SK-N-SH (cell line): ENCODE measurements around the gene ALOX5AP. TPM values are rescaled to one million over a fixed set of nuclear protein-coding genes. Genes with fewer than 3 reads are reported as not detected.

Experiments
- CTCF ChIA-PET: fragments of 300-600, 350-600 bp; formaldehyde crosslinking; extraction: SDS; loops from one replicate; lab custom pipeline; 2021; lab: Yijun Ruan, JAX
- POLR2A ChIA-PET: fragments of 350-600 bp; sonication (Branson Sonifier 250); formaldehyde crosslinking; extraction: SDS; loops from one replicate; lab custom pipeline; 2020; ENCODE audit warnings: antibody characterized with exemption, inconsistent platforms; lab: Yijun Ruan, JAX
- DNase-seq: peaks from one replicate; pipeline ENCODE4 v3.0.0; 2012
- H2AFZ ChIP-seq: fragments of 200-600 bp; sonication (generic); 2 replicates; pipeline ENCODE4 v1.8.1; 2016; ENCODE audit warnings: antibody characterized with exemption, mild to moderate bottlenecking, low read depth
- H3F3A ChIP-seq: fragments of 200-600 bp; sonication (generic); replicated peaks from 2 replicates; pipeline ENCODE3; 2016; ENCODE audit warnings: antibody characterized with exemption, mild to moderate bottlenecking; ENCODE audit not compliant: insufficient read depth
- H3K27ac ChIP-seq, 2 experiments: fragments of 200-500 bp in 1 of 2; fragments of 200-600 bp in 1 of 2; sonication (Bioruptor generic) in 1 of 2; sonication (generic), shearing (Covaris generic) in 1 of 2; 2 replicates each; pipeline versions ENCODE4 v1.5.1 to v1.6.1; 2014 to 2016; ENCODE audit warnings: low read depth in 2 of 2, inconsistent platforms in 1 of 2, low read length in 1 of 2, mild to moderate bottlenecking in 1 of 2, mixed read lengths in 1 of 2
- H3K27me3 ChIP-seq: fragments of 200-600 bp; sonication (generic), shearing (Covaris generic); 2 replicates; pipeline ENCODE4 v1.6.1; 2016; ENCODE audit warnings: mixed run types; ENCODE audit not compliant: insufficient read depth
- H3K36me3 ChIP-seq, 2 experiments: fragments of 200-500 bp in 1 of 2; fragments of 200-600 bp in 1 of 2; sonication (Bioruptor generic) in 1 of 2; sonication (generic) in 1 of 2; replicated peaks in 1 of 2; 2 replicates each; pipeline versions ENCODE3 to v1.5.1; 2014 to 2016; ENCODE audit warnings: low read length in 1 of 2, mild to moderate bottlenecking in 1 of 2; ENCODE audit not compliant: insufficient read depth in 2 of 2, control insufficient read depth in 1 of 2
- H3K4me1 ChIP-seq, 2 experiments: fragments of 200-500 bp in 1 of 2; fragments of 200-600 bp in 1 of 2; sonication (Bioruptor generic) in 1 of 2; sonication (generic), shearing (Covaris generic) in 1 of 2; 2 replicates each; pipeline versions ENCODE4 v1.5.1 to v1.6.1; 2014 to 2016; ENCODE audit warnings: low read depth in 1 of 2, low read length in 1 of 2, mixed run types in 1 of 2; ENCODE audit not compliant: insufficient read depth in 2 of 2, control insufficient read depth in 1 of 2
- H3K4me2 ChIP-seq: fragments of 200-600 bp; sonication (generic), shearing (Covaris generic); 2 replicates; pipeline ENCODE4 v1.6.1; 2017; ENCODE audit warnings: mixed run types
- H3K4me3 ChIP-seq, 2 experiments: fragments of 200-500 bp in 1 of 2; fragments of 200-600 bp in 1 of 2; sonication (Bioruptor generic) in 1 of 2; sonication (generic), shearing (Covaris generic) in 1 of 2; 2 replicates each; pipeline versions ENCODE4 v1.5.1 to v1.8.1; 2014 to 2016; ENCODE audit warnings: low read depth in 2 of 2, inconsistent platforms in 1 of 2, low read length in 1 of 2, mild to moderate bottlenecking in 1 of 2, mixed read lengths in 1 of 2, moderate library complexity in 1 of 2
- H3K79me2 ChIP-seq: fragments of 200-600 bp; sonication (generic); 2 replicates; pipeline ENCODE4 v1.8.1; 2017; ENCODE audit warnings: mild to moderate bottlenecking; ENCODE audit not compliant: insufficient read depth
- H3K9ac ChIP-seq: fragments of 200-600 bp; sonication (generic); 2 replicates; pipeline ENCODE4 v1.6.1; 2017; ENCODE audit warnings: mixed run types
- H3K9me2 ChIP-seq: fragments of 200-600 bp; sonication (generic); 2 replicates; pipeline ENCODE4 v1.6.1; 2017; ENCODE audit warnings: mixed run types
- H3K9me3 ChIP-seq: fragments of 200-600 bp; sonication (generic); 2 replicates; pipeline ENCODE4 v1.6.1; 2017; ENCODE audit warnings: mixed run types, mild to moderate bottlenecking, moderate library complexity
- H4K20me1 ChIP-seq: fragments of 200-600 bp; sonication (generic); 2 replicates; pipeline ENCODE4 v1.6.1; 2017; ENCODE audit warnings: mild to moderate bottlenecking, mixed run types; ENCODE audit not compliant: insufficient read depth
- CHD2 ChIP-seq: fragments of 150-350 bp; IDR thresholded peaks from 2 replicates; pipeline ENCODE4 v1.6.1; 2018; ENCODE audit warnings: low read length; ENCODE audit not compliant: partially characterized antibody
- ELF1 ChIP-seq: IDR thresholded peaks from 2 replicates; pipeline ENCODE4 v1.4.0; 2012
- FOSL2 ChIP-seq: IDR thresholded peaks from 2 replicates; pipeline ENCODE4 v1.4.0; 2012; ENCODE audit warnings: low read depth, mild to moderate bottlenecking, moderate library complexity, borderline replicate concordance
- FOXM1 ChIP-seq: IDR thresholded peaks from 2 replicates; pipeline ENCODE4 v1.4.0; 2012; ENCODE audit warnings: low read depth, mild to moderate bottlenecking
- GABPA ChIP-seq: IDR thresholded peaks from 2 replicates; pipeline ENCODE4 v1.4.0; 2012; ENCODE audit warnings: low read depth, mild to moderate bottlenecking
- GATA2 ChIP-seq: sonication (generic); formaldehyde crosslinking; IDR thresholded peaks from 2 replicates; pipeline ENCODE4 v1.5.0; 2020; ENCODE audit warnings: mild to moderate bottlenecking, missing genetic modification reagents
- IRF3 ChIP-seq: fragments of 150-350 bp; IDR thresholded peaks from 2 replicates; pipeline ENCODE4 v1.6.1; 2016; ENCODE audit warnings: mild to moderate bottlenecking, low read depth, low read length
- MEF2A ChIP-seq: IDR thresholded peaks from 2 replicates; pipeline ENCODE4 v1.4.0; 2012; ENCODE audit warnings: low read depth, borderline replicate concordance
- MXI1 ChIP-seq: IDR thresholded peaks from 2 replicates; pipeline ENCODE4 v1.6.1; 2012; ENCODE audit warnings: mild to moderate bottlenecking, low read depth, low read length, improper control_type of control experiment
- NFIC ChIP-seq: IDR thresholded peaks from 2 replicates; pipeline ENCODE4 v1.4.0; 2012; ENCODE audit warnings: borderline replicate concordance
- NRF1 ChIP-seq: IDR thresholded peaks from 2 replicates; pipeline ENCODE4 v1.6.1; 2012; ENCODE audit warnings: low read depth, mild to moderate bottlenecking, low read length
- PBX3 ChIP-seq: IDR thresholded peaks from 2 replicates; pipeline ENCODE4; 2012
- RCOR1 ChIP-seq: fragments of 150-350 bp; IDR thresholded peaks from 2 replicates; pipeline ENCODE4 v1.6.1; 2017; ENCODE audit warnings: antibody characterized with exemption, low read length
- RXRA ChIP-seq: IDR thresholded peaks from 2 replicates; pipeline ENCODE4 v1.4.0; 2012; ENCODE audit warnings: low read depth, mild to moderate bottlenecking, borderline replicate concordance
- USF1 ChIP-seq: IDR thresholded peaks from 2 replicates; pipeline ENCODE4 v1.4.0; 2012; ENCODE audit warnings: low read depth, borderline replicate concordance
- YY1 ChIP-seq: IDR thresholded peaks from 2 replicates; pipeline ENCODE4 v1.4.0; 2012; ENCODE audit warnings: low read depth, mild to moderate bottlenecking
- WGBS: methylation state at CpG from one replicate; pipeline ENCODE4 v1.1.6; 2017; ENCODE audit warnings: low lambda C conversion rate; 5-methylcytosine and 5-hydroxymethylcytosine counted together
- polyA plus RNA-seq, 3 experiments: library from polyadenylated mRNA; depleted of rRNA; stranded (reverse); fragments of >200 nt; gene quantifications; 2 replicates each; pipeline ENCODE4 v1.2.3, GENCODE V29; 2012

Gene ALOX5AP
- polyA plus RNA-seq, 1 of the 3 experiments (the other 2 are of a cell fraction) = 1.3 TPM

- Histone ChIP-seq H3F3A (no peaks in the 10 kb centered on the region), H3K4me1 (peaks cover 0 to 10% of the 10 kb centered on the region in 2 experiments; a peak in 2 of 4 replicates), H4K20me1 (no peaks in the 10 kb centered on the region), H3K9ac (no peak overlapping the region), H3K27ac (no peak overlapping the region), H3K4me2 (no peak overlapping the region), H3K36me3 (no peaks in the 10 kb centered on the region), H2AFZ (no peak overlapping the region), H3K9me2 (no peaks in the 10 kb centered on the region), H3K27me3 (no peaks in the 10 kb centered on the region), H3K79me2 (no peaks in the 10 kb centered on the region), H3K4me3 (no peak overlapping the region), H3K9me3 (no peaks in the 10 kb centered on the region)
- WGBS = 95% methylated on average over 4 of the region's 4 CpGs
- TF ChIP-seq RXRA (no peak), CHD2 (no peak), MEF2A (no peak), GATA2 (CRISPR knock-in tag) (no peak)
- CTCF ChIA-PET = no interaction called here
- POLR2A ChIA-PET = no interaction called here
- no peak for DNase-seq
Observed at GRCh38 chr13:30750036-30750435, 14.7 kb downstream of the ALOX5AP start.

- Histone ChIP-seq H3K27ac (no peak overlapping the region), H3K27me3 (no peaks in the 10 kb centered on the region), H3K79me2 (no peaks in the 10 kb centered on the region), H3K9me3 (no peaks in the 10 kb centered on the region), H3K36me3 (no peaks in the 10 kb centered on the region), H3F3A (no peaks in the 10 kb centered on the region), H3K9ac (no peak overlapping the region)
- POLR2A ChIA-PET = no interaction called here
- DNase-seq = no peak
- 72% methylated on average over 8 of the region's 8 CpGs for WGBS
- TF ChIP-seq FOXM1 = no peak
- TF ChIP-seq GATA2 (CRISPR knock-in tag) = no peak
- TF ChIP-seq YY1 = no peak
- no peak for TF ChIP-seq NRF1
- TF ChIP-seq RCOR1 = no peak
- TF ChIP-seq PBX3 = no peak
- TF ChIP-seq GABPA = no peak
- TF ChIP-seq USF1 = no peak
- no peak for TF ChIP-seq NFIC
- TF ChIP-seq IRF3 = no peak
- no peak for TF ChIP-seq ELF1
- no peak for TF ChIP-seq FOSL2
- TF ChIP-seq MXI1 = no peak
- TF ChIP-seq, all 33 proteins: peak for 0
- no peaks in the 10 kb centered on the region for H3K9me2 ChIP-seq
- no peaks in the 10 kb centered on the region for H4K20me1 ChIP-seq
- H3K4me3 ChIP-seq = no peak overlapping the region
- H2AFZ ChIP-seq = no peak overlapping the region
- peaks cover 0 to 6% of the 10 kb centered on the region in 2 experiments; a peak in 1 of 4 replicates for H3K4me1 ChIP-seq
- CTCF ChIA-PET = no interaction called here
- H3K4me2 ChIP-seq = no peak overlapping the region
Observed at GRCh38 chr13:30751183-30751933, 16.0 kb downstream of the ALOX5AP start.
